Endothelial cell of umbilical vein (primary cell): ENCODE data around the gene LYPD5. TPM values are rescaled to one million over a fixed set of nuclear protein-coding genes. Genes with fewer than 3 reads are reported as not detected.

Source experiments
- BruUV-seq: library from RNA; stranded (reverse); fragments of 400-500 nt; replicated peaks from 2 replicates; lab custom pipeline; 2021; lab: Mats Ljungman, UMichigan
- CTCF ChIA-PET: fragments of 300-600, 350-600 bp; sonication (Branson Sonifier 250); formaldehyde crosslinking; loops from one replicate; lab custom pipeline; 2021; ENCODE audit warnings: antibody characterized with exemption, inconsistent platforms; lab: Charles Lee
- POLR2A ChIA-PET: fragments of 300-600, 350-600 bp; sonication (Branson Sonifier 250); formaldehyde crosslinking; loops from one replicate; lab custom pipeline; 2021; ENCODE audit warnings: antibody characterized with exemption, inconsistent platforms; lab: Charles Lee
- DNase-seq: peaks from one replicate; pipeline ENCODE4 v3.0.0-alpha.2; 2011; ENCODE audit warnings: low read depth, low spot score
- FAIRE-seq: peaks from 2 replicates; lab custom pipeline; 2011; peaks lifted over from hg19 to GRCh38; lab: Jason Lieb, UNC
- H2AFZ ChIP-seq: 2 replicates; pipeline ENCODE4 v1.6.0; 2012; ENCODE audit warnings: low read depth, low read length, control low read depth, inconsistent platforms
- H3K27ac ChIP-seq: 2 replicates; pipeline ENCODE4 v1.5.1; 2011; ENCODE audit warnings: low read depth, mild to moderate bottlenecking, control low read depth, low read length, moderate library complexity; ENCODE audit not compliant: insufficient read depth
- H3K27me3 ChIP-seq, 2 experiments: 2 replicates each; pipeline versions ENCODE4 v1.6.0 to v1.6.1; 2011; ENCODE audit warnings: low read length in 2 of 2, mixed read lengths in 1 of 2; ENCODE audit not compliant: control insufficient read depth in 2 of 2, insufficient read depth in 2 of 2
- H3K36me3 ChIP-seq, 2 experiments: 2 replicates in 1 of 2; 3 replicates in 1 of 2; pipeline ENCODE4 v1.5.1; 2011; ENCODE audit warnings: low read length in 2 of 2, mild to moderate bottlenecking in 1 of 2, moderate library complexity in 1 of 2; ENCODE audit not compliant: control insufficient read depth in 2 of 2, insufficient read depth in 2 of 2; ENCODE audit errors: extremely low read depth in 1 of 2
- H3K4me1 ChIP-seq: 3 replicates; pipeline ENCODE4 v1.5.1; 2011; ENCODE audit warnings: mild to moderate bottlenecking, low read length; ENCODE audit not compliant: control insufficient read depth, insufficient read depth; ENCODE audit errors: extremely low read depth
- H3K4me2 ChIP-seq: 2 replicates; pipeline ENCODE4 v1.6.1; 2011; ENCODE audit warnings: low read length, control low read depth, mixed read lengths; ENCODE audit not compliant: insufficient read depth
- H3K4me3 ChIP-seq, 3 experiments: fragments of 200-600 bp in 1 of 3; sonication (generic), shearing (Covaris generic) in 1 of 3; replicated peaks in 1 of 3; 2 replicates each; pipeline ENCODE4 v1.5.1; 2011 to 2016; ENCODE audit warnings: control low read depth in 3 of 3, low read length in 3 of 3, mild to moderate bottlenecking in 2 of 3, inconsistent platforms in 1 of 3, low read depth in 1 of 3, moderate library complexity in 1 of 3; ENCODE audit not compliant: insufficient read depth in 1 of 3
- H3K79me2 ChIP-seq: 2 replicates; pipeline ENCODE4 v1.6.0; 2012; ENCODE audit warnings: low read length, inconsistent platforms; ENCODE audit not compliant: control insufficient read depth, insufficient read depth
- H3K9ac ChIP-seq: replicated peaks from 2 replicates; pipeline ENCODE3; 2011; ENCODE audit warnings: low read length, control low read depth; ENCODE audit not compliant: insufficient read depth; ENCODE audit errors: extremely low read depth
- H3K9me1 ChIP-seq: replicated peaks from 3 replicates; pipeline ENCODE4 v1.6.0; 2011; ENCODE audit warnings: mild to moderate bottlenecking, low read length; ENCODE audit not compliant: control insufficient read depth, insufficient read depth; ENCODE audit errors: extremely low read depth
- H3K9me3 ChIP-seq: replicated peaks from 2 replicates; pipeline ENCODE4 v1.5.1; 2012; ENCODE audit warnings: low read length, inconsistent platforms; ENCODE audit not compliant: control insufficient read depth, insufficient read depth
- H4K20me1 ChIP-seq: replicated peaks from 2 replicates; pipeline ENCODE3; 2011; ENCODE audit warnings: mild to moderate bottlenecking, low read length; ENCODE audit not compliant: control insufficient read depth, insufficient read depth; ENCODE audit errors: extremely low read depth
- EZH2 ChIP-seq: IDR thresholded peaks from 2 replicates; pipeline ENCODE4 v1.6.1; 2012; ENCODE audit warnings: borderline replicate concordance, low read depth, mild to moderate bottlenecking, moderate library complexity, low read length, inconsistent platforms; ENCODE audit not compliant: severe bottlenecking
- FOS ChIP-seq: IDR thresholded peaks from 2 replicates; pipeline ENCODE4 v1.6.1; 2011; ENCODE audit warnings: mild to moderate bottlenecking, low read length, moderate library complexity, borderline replicate concordance; ENCODE audit not compliant: insufficient read depth
- GATA2 ChIP-seq: IDR thresholded peaks from 2 replicates; pipeline ENCODE4 v1.7.0; 2011; ENCODE audit warnings: low read depth, mild to moderate bottlenecking, moderate library complexity, mixed read lengths, low read length; ENCODE audit not compliant: insufficient read length, insufficient read depth
- JUN ChIP-seq: IDR thresholded peaks from 2 replicates; pipeline ENCODE4 v1.6.1; 2011; ENCODE audit warnings: borderline replicate concordance, low read depth; ENCODE audit not compliant: insufficient read length, insufficient read depth
- MYC ChIP-seq: IDR thresholded peaks from one replicate; pipeline ENCODE4 v1.6.1; 2011; ENCODE audit warnings: mild to moderate bottlenecking, low read depth, low read length
- POLR2A ChIP-seq: IDR thresholded peaks from 2 replicates; pipeline ENCODE4 v1.6.1; 2012; ENCODE audit warnings: low read depth, mild to moderate bottlenecking, control low read depth, low read length
- POLR2AphosphoS5 ChIP-seq: IDR thresholded peaks from 2 replicates; pipeline ENCODE4 v1.6.1; 2012; ENCODE audit warnings: low read depth, mild to moderate bottlenecking, control low read depth, low read length, moderate library complexity; ENCODE audit not compliant: insufficient read depth
- dilution Hi-C: fragments of 300-500 bp; cut with MboI; formaldehyde crosslinking; loops from one replicate; pipeline ENCODE4 v1.15.0; 2019; ENCODE audit warnings: low sequenced_read_pairs; ENCODE audit not compliant: extremely low pct_ligation_motif_present
- intact Hi-C: fragments of 100-400 bp; cut with micrococcal nuclease; formaldehyde crosslinking; loops from one replicate; pipeline ENCODE4 v1.10.0; 2022
- polyA plus RNA-seq, 4 experiments: library from polyadenylated mRNA; depleted of rRNA in 3 of 4; stranded (reverse) in 3 of 4; unstranded in 1 of 4; fragments of >200 nt; gene quantifications; 2 replicates each; pipeline versions ENCODE4 v1.2.1 to v1.2.3, GENCODE V29; 2011 to 2012; ENCODE audit warnings: missing spikeins in 1 of 4
- total RNA-seq: library from RNA; stranded (reverse); gene quantifications from 2 replicates; pipeline ENCODE4 v1.2.3, GENCODE V29; 2021
- TF ChIP-seq, protein P1 (sequence below), 2 donors: IDR thresholded peaks; 1 replicate in 1 of 2; 2 replicates in 1 of 2; pipeline ENCODE4 v1.5.1; 2011; ENCODE audit warnings: low read length in 2 of 2, mild to moderate bottlenecking in 2 of 2, moderate library complexity in 2 of 2, control low read depth in 1 of 2, inconsistent platforms in 1 of 2, low read depth in 1 of 2; ENCODE audit not compliant: insufficient read depth in 1 of 2; ENCODE audit errors: extremely low read depth in 1 of 2
- TF ChIP-seq, protein P2 (sequence below): IDR thresholded peaks from 2 replicates; pipeline ENCODE4 v1.6.1; 2011; ENCODE audit not compliant: insufficient read depth, insufficient read length

The LYPD5 gene
- total and polyA plus RNA-seq, 2 donors (not counting 3 experiments of a cell fraction or from before 2014, with no cell fraction given) = 0.28 TPM; not detected in 1

- H3K27ac ChIP-seq = no peak overlapping the region
- ChIA-PET POLR2A (no interaction called here), CTCF (interaction anchor here (1.6 to 4.9 kb wide), 6 partner anchors 8 to 97 kb away, joined by 3 to 114 read pairs (median 22); partner anchors contain the start of gene PLAUR)
- no peaks in the 10 kb centered on the region for H3K79me2 ChIP-seq
- no peak overlapping the region for H3K4me2 ChIP-seq
- H3K9me3 ChIP-seq = no peaks in the 10 kb centered on the region
- no peak for TF ChIP-seq POLR2AphosphoS5
- no peak for TF ChIP-seq MYC
- TF ChIP-seq EZH2 = no peak
- TF ChIP-seq GATA2 = no peak
- TF ChIP-seq FOS = no peak
- TF ChIP-seq, protein P1, sequence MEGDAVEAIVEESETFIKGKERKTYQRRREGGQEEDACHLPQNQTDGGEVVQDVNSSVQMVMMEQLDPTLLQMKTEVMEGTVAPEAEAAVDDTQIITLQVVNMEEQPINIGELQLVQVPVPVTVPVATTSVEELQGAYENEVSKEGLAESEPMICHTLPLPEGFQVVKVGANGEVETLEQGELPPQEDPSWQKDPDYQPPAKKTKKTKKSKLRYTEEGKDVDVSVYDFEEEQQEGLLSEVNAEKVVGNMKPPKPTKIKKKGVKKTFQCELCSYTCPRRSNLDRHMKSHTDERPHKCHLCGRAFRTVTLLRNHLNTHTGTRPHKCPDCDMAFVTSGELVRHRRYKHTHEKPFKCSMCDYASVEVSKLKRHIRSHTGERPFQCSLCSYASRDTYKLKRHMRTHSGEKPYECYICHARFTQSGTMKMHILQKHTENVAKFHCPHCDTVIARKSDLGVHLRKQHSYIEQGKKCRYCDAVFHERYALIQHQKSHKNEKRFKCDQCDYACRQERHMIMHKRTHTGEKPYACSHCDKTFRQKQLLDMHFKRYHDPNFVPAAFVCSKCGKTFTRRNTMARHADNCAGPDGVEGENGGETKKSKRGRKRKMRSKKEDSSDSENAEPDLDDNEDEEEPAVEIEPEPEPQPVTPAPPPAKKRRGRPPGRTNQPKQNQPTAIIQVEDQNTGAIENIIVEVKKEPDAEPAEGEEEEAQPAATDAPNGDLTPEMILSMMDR (IDR thresholded peaks at IDR 0.05; ENCODE audit: extremely low read depth in 1 of 2, insufficient read depth in 1 of 2, low read depth in 1 of 2, low read length in 2 of 2) = no peak
- TF ChIP-seq POLR2A = no peak
- TF ChIP-seq, protein P2, sequence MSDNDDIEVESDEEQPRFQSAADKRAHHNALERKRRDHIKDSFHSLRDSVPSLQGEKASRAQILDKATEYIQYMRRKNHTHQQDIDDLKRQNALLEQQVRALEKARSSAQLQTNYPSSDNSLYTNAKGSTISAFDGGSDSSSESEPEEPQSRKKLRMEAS = no peak
- no peak for TF ChIP-seq JUN
- H4K20me1 ChIP-seq = no peaks in the 10 kb centered on the region
- H3K36me3 ChIP-seq = no peaks in the 10 kb centered on the region
- H2AFZ ChIP-seq = no peak overlapping the region
- no TSS peak for BruUV-seq
- H3K9ac ChIP-seq = no peak overlapping the region
- H3K27me3 ChIP-seq = no peaks in the 10 kb centered on the region
- intact Hi-C loops (loop anchor here (5.0 kb wide), 1 partner anchor 65 kb away; no protein-coding TSS in a partner anchor), dilution Hi-C loops (no loop called here)
- no peak overlapping the region for H3K4me3 ChIP-seq
- no peak for FAIRE-seq
- no peak for DNase-seq
- H3K9me1 ChIP-seq = no peaks in the 10 kb centered on the region
- H3K4me1 ChIP-seq = peaks cover 17% of the 10 kb centered on the region
These were observed 34.9 kb downstream of the LYPD5 start for GRCh38 chr19:43767316-43767715.
